Activated CD4-positive, CD25-positive, alpha-beta regulatory T cell treated with anti-CD3 and anti-CD28 coated beads, Interleukin-2, amount 50 U/mL, for 72 hours (primary cell): ENCODE results near the gene ZNF385D.

Experiments
- DNase-seq: peaks from one replicate; pipeline ENCODE4 v3.0.0; 2021

ZNF385D gene

GRCh38 chr3:21585216-21585740, 165.7 kb downstream of the ZNF385D start:
- no peak for DNase-seq

GRCh38 chr3:21573291-21573690, 177.7 kb downstream of the ZNF385D start:
- no peak for DNase-seq

- DNase-seq, result no peak
Measured at GRCh38 chr3:21564531-21564930, 186.5 kb downstream of the ZNF385D start.

- DNase-seq, result no peak
Measured at GRCh38 chr3:21562243-21562642, 188.8 kb downstream of the ZNF385D start.

GRCh38 chr3:21561472-21561871, 189.5 kb downstream of the ZNF385D start:
- DNase-seq, result no peak

- no peak for DNase-seq
Measured at GRCh38 chr3:21551019-21551418, 200.0 kb downstream of the ZNF385D start.

GRCh38 chr3:21544076-21544462, 206.9 kb downstream of the ZNF385D start:
- DNase-seq, result no peak

GRCh38 chr3:21543380-21544075, 207.5 kb downstream of the ZNF385D start:
- DNase-seq, result no peak

GRCh38 chr3:21542656-21543379, 208.2 kb downstream of the ZNF385D start:
- no peak for DNase-seq

- DNase-seq, result no peak
Measured at GRCh38 chr3:21540265-21540664, 210.7 kb downstream of the ZNF385D start.

GRCh38 chr3:21534462-21534861, 216.5 kb downstream of the ZNF385D start:
- DNase-seq, result no peak

GRCh38 chr3:21533002-21533401, 218.0 kb downstream of the ZNF385D start:
- no peak for DNase-seq

GRCh38 chr3:21531909-21532308, 219.1 kb downstream of the ZNF385D start:
- DNase-seq, result no peak

GRCh38 chr3:21528291-21528995, 222.6 kb downstream of the ZNF385D start:
- no peak for DNase-seq

GRCh38 chr3:21526461-21526860, 224.5 kb downstream of the ZNF385D start:
- DNase-seq, result no peak

GRCh38 chr3:21524133-21524532, 226.9 kb downstream of the ZNF385D start:
- no peak for DNase-seq

- no peak for DNase-seq
Measured at GRCh38 chr3:21520106-21520963, 230.7 kb downstream of the ZNF385D start.

- no peak for DNase-seq
Measured at GRCh38 chr3:21517184-21517583, 233.8 kb downstream of the ZNF385D start.

- DNase-seq, result no peak
Measured at GRCh38 chr3:21515417-21515816, 235.6 kb downstream of the ZNF385D start.

- no peak for DNase-seq
Measured at GRCh38 chr3:21509731-21510470, 241.1 kb downstream of the ZNF385D start.

GRCh38 chr3:21508246-21508645, 242.8 kb downstream of the ZNF385D start:
- no peak for DNase-seq
